HL-60 (cell line): ENCODE measurements around the gene TNF.

ENCODE experiments used
- POLR2AphosphoS5 ChIP-seq: IDR thresholded peaks from 2 replicates; pipeline ENCODE4 v1.6.1; 2012; ENCODE audit warnings: low read depth
- TF ChIP-seq, protein P1 (sequence below): IDR thresholded peaks from one replicate; pipeline ENCODE4 v1.5.1; 2011; ENCODE audit warnings: low read length, control low read depth, inconsistent platforms; ENCODE audit not compliant: insufficient read depth
- TF ChIP-seq, protein P2 (sequence below): IDR thresholded peaks from 2 replicates; pipeline ENCODE4 v1.6.1; 2012; ENCODE audit warnings: low read depth; ENCODE audit not compliant: insufficient replicate concordance

DNA sequence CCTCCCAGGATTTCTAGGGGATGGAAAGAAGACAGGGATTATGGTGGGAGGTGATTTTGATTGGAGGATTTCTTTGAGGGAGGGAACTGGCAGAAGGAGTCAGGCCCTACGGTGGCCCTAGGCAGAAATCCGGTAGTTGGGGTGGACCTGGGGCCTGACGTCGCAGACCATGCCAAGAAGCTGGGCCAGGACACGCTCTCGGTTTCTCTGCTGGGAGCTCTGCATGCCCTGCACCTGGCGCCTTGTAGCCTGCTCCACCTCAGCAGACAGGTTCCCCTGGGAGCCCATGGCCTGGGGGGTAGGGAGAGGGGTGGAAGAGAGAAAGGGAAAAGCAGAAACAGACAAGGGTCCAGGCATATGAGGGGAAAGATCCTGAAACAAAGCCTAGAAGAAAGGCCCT lies 30.1 kb upstream of the TNF start:
- TF ChIP-seq, protein P1, sequence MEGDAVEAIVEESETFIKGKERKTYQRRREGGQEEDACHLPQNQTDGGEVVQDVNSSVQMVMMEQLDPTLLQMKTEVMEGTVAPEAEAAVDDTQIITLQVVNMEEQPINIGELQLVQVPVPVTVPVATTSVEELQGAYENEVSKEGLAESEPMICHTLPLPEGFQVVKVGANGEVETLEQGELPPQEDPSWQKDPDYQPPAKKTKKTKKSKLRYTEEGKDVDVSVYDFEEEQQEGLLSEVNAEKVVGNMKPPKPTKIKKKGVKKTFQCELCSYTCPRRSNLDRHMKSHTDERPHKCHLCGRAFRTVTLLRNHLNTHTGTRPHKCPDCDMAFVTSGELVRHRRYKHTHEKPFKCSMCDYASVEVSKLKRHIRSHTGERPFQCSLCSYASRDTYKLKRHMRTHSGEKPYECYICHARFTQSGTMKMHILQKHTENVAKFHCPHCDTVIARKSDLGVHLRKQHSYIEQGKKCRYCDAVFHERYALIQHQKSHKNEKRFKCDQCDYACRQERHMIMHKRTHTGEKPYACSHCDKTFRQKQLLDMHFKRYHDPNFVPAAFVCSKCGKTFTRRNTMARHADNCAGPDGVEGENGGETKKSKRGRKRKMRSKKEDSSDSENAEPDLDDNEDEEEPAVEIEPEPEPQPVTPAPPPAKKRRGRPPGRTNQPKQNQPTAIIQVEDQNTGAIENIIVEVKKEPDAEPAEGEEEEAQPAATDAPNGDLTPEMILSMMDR = no peak
- no peak for TF ChIP-seq POLR2AphosphoS5
- TF ChIP-seq, protein P2, sequence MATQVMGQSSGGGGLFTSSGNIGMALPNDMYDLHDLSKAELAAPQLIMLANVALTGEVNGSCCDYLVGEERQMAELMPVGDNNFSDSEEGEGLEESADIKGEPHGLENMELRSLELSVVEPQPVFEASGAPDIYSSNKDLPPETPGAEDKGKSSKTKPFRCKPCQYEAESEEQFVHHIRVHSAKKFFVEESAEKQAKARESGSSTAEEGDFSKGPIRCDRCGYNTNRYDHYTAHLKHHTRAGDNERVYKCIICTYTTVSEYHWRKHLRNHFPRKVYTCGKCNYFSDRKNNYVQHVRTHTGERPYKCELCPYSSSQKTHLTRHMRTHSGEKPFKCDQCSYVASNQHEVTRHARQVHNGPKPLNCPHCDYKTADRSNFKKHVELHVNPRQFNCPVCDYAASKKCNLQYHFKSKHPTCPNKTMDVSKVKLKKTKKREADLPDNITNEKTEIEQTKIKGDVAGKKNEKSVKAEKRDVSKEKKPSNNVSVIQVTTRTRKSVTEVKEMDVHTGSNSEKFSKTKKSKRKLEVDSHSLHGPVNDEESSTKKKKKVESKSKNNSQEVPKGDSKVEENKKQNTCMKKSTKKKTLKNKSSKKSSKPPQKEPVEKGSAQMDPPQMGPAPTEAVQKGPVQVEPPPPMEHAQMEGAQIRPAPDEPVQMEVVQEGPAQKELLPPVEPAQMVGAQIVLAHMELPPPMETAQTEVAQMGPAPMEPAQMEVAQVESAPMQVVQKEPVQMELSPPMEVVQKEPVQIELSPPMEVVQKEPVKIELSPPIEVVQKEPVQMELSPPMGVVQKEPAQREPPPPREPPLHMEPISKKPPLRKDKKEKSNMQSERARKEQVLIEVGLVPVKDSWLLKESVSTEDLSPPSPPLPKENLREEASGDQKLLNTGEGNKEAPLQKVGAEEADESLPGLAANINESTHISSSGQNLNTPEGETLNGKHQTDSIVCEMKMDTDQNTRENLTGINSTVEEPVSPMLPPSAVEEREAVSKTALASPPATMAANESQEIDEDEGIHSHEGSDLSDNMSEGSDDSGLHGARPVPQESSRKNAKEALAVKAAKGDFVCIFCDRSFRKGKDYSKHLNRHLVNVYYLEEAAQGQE = no peak
